ENCODE measurements around the gene AKNA. TPM values are rescaled to one million over a fixed set of nuclear protein-coding genes. Genes with fewer than 3 reads are reported as not detected.
A peak's percentile ranks its signal among the peaks of the same experiment; 100 is the strongest.
"Not testable (repeated sequence)": the region's sequence is repeated elsewhere in the genome, so short reads cannot be mapped to it uniquely, and the experiment has no call there.

Gene AKNA
- total RNA-seq, 2 donors from 2014 or later: 204 to 246 TPM

DNA sequence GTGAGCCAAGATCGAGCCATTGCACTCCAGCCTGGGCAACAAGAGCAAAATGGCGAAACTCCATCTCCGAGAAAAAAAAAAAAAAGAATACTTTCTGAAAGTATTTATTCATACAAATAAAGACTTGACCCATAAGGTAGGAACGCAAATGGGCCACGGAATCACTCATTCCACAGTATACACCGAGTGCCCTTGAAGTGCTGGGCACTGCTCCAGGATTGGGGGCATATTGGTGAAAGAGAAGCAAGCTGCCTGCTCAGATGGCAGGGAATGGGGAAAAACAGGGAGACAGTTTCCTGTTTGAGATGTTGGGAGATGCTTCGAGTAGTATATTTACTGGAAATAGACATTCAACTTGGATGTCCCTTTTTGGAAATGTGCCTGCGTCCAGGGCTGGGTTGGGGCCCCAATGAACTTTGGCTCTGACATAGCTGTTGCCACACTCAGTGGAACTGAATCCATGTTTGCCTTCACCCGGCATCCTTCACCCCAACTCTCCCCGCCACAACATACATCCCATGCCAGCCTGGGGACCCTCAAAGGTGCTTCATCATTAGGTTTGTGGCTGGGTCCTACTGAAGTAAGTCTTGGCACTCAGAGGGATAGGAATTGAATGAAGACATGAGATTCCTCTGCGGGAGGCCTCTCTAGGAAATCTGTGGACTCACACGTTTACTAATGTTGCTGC is 58.7 kb downstream of the AKNA start:
- H3K36me3 Mint-ChIP-seq (ENCODE audit: insufficient read depth in 2 of 2); H3K9me3 Mint-ChIP-seq; ATAC-seq (replicated peaks in 1 of 2); H3K27ac Mint-ChIP-seq; DNase-seq; H3K27me3 Mint-ChIP-seq (ENCODE audit: low read depth); H3K4me3 Mint-ChIP-seq; H3K4me1 Mint-ChIP-seq (ENCODE audit: low read depth): not testable (repeated sequence)

DNA sequence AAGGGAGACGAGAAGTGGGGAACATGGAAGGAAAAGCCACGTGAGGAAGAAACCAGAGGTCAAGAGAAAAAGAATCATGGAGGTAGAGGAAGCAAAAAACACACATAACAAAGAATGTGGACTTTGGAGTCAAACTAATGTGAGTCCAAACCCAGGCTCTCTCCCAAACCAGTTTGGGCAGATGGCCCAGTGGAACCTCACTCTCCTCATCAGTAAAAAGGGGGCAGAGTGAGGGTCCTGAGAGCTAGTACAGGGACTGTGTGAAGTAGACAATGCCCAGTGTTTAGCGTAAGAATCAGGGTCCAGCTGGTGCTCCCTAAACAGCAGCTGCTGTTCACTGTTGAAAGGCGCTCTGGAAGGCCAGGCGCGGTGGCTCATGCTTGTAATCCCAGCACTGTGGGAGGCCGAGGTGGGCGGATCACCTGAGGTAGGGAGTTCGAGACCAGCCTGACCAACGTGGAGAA is 59.4 kb downstream of the AKNA start:
- H3K9me3 Mint-ChIP-seq; H3K27me3 Mint-ChIP-seq (ENCODE audit: low read depth); DNase-seq; H3K27ac Mint-ChIP-seq; H3K4me3 Mint-ChIP-seq; H3K36me3 Mint-ChIP-seq (ENCODE audit: insufficient read depth in 2 of 2); H3K4me1 Mint-ChIP-seq (ENCODE audit: low read depth): not testable (repeated sequence)
- ATAC-seq (replicated peaks in 1 of 2): peak in 1 of 2 donors; percentile 2

DNA sequence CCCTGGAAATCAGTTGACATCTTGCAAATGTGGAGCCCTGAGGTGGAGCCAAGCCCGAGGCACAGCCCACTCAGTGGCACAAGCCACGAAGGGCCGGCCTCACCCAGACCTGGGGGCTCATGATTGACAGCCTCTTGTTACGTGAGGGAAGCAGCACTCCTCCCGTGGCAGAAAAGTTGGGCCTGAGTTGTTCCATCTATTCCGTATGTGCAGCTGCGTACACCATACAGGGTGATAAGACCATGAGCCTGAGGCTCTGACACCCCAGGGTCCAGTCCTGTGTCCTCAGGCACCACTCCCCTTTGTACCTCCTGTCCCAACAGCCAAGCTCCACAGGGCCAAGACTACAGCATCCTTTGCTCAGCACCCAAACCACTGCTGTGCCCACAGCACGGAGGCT is 60.0 kb downstream of the AKNA start:
- peak; percentile 1 for ATAC-seq (replicated peaks in 1 of 2)
- H3K27ac Mint-ChIP-seq: no peak overlapping the region
- H3K9me3 Mint-ChIP-seq: no peaks in the 10 kb centered on the region
- no peaks in the 10 kb centered on the region for H3K36me3 Mint-ChIP-seq (ENCODE audit: insufficient read depth in 2 of 2)
- no peaks in the 10 kb centered on the region for H3K27me3 Mint-ChIP-seq (ENCODE audit: low read depth)
- peaks cover 8% of the 10 kb centered on the region for H3K4me1 Mint-ChIP-seq (ENCODE audit: low read depth)
- DNase-seq: no peak
- no peak overlapping the region for H3K4me3 Mint-ChIP-seq

DNA sequence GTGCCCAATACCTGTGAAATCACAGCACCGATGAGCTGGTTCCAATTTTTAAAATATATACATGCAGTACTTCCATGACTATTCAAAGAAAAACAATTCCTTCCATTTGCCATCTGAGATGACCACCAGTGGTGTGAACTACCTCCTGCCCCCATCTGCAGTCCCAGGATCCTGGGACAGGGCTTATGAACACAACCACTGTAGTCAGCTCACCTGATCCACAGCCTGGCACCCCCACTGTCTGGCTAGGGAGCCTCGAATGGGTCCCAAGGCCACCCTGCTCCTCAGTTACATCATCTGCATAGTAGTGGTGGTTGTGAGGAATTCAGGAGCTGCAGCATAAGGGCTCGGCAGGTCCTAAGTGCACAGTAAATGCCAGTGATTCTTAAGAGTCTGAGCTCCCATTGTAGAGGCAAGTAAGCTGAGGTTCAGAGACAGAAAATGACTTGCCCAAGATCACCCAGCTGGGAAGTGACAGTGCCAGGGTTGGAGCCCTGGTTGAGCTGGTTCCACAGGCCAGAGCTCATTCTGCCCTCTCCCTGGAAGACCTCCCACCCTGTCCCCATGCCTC is 62.0 kb downstream of the AKNA start:
- H3K27me3 Mint-ChIP-seq (ENCODE audit: low read depth); H3K9me3 Mint-ChIP-seq; H3K4me3 Mint-ChIP-seq; DNase-seq; H3K36me3 Mint-ChIP-seq (ENCODE audit: insufficient read depth in 2 of 2); H3K27ac Mint-ChIP-seq: not testable (repeated sequence)
- peaks cover 15% of the 10 kb centered on the region for H3K4me1 Mint-ChIP-seq (ENCODE audit: low read depth)
- ATAC-seq (replicated peaks in 1 of 2): peak in 1 of 2 donors; percentile 11

DNA sequence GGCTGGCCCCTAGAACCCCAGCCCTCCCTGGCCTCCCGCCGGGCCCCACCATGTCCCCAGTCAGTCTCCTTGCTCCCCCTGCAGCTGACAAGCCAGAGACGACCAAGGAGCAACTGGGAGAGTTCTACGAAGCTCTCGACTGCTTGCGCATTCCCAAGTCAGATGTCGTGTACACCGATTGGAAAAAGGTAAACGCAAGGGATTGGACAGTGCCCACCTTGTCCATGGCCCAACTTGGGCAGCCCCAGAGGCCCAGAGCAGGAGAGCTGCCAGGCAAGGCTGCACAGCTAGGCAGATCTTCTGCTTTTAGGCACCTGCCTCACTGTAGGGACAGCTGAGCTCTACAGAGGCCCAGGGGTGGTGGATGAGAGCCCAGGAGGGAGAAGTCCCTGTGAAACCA is 62.8 kb downstream of the AKNA start:
- peak in 1 of 2 donors; percentile 14 for ATAC-seq (replicated peaks in 1 of 2)
- H3K4me3 Mint-ChIP-seq; H3K9me3 Mint-ChIP-seq; H3K36me3 Mint-ChIP-seq (ENCODE audit: insufficient read depth in 2 of 2); DNase-seq; H3K27ac Mint-ChIP-seq; H3K27me3 Mint-ChIP-seq (ENCODE audit: low read depth): not testable (repeated sequence)
- H3K4me1 Mint-ChIP-seq (ENCODE audit: low read depth): peaks cover 12% of the 10 kb centered on the region

DNA sequence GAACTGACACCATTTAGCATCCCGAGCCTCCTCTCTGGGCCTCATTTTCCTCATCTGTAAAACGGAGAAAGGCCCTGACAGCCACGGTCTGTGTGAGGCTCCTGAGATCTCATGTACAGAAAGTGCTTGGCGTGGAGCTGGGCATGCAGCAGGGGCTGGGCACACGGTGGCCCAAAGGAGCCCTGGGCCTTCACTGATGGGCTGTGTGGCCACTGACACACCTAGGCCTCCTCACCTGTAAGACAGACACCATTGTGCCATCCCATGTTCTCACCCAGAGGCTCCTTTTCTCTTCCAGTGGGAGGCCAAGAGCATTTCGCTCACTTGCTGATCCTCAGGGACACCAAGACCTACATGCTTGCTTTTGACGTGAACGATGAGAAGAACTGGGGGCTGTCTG is 63.3 kb downstream of the AKNA start:
- Mint-ChIP-seq H3K9me3 (no peaks in the 10 kb centered on the region), H3K27ac (no peak overlapping the region), H3K4me3 (no peak overlapping the region), H3K4me1 (ENCODE audit: low read depth) (peaks cover 12% of the 10 kb centered on the region), H3K27me3 (ENCODE audit: low read depth) (peaks cover 1% of the 10 kb centered on the region), H3K36me3 (ENCODE audit: insufficient read depth in 2 of 2) (no peaks in the 10 kb centered on the region)
- ATAC-seq (replicated peaks in 1 of 2) (peak in 1 of 2 donors; percentile 8), DNase-seq (no peak)

DNA sequence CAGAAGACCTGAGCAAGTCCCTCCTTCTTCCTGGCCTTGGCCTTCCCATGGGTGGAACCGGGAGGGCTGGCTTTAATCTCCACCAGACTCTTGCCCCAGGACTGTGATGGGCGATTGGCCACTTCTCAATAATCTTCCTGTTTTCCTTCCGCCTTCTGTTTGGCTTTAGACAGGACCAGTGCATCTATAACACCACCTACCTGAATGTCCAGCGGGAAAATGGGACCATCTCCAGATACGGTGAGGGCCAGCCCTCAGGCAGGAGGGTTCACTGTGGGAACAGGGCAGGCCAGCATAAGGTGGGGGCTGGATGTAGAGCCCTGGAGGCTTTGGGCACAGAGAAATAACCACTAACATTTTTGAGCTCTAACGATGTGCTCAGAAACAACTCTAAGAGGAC is 63.9 kb downstream of the AKNA start:
- not testable (repeated sequence) for H3K9me3 Mint-ChIP-seq; H3K27me3 Mint-ChIP-seq (ENCODE audit: low read depth); H3K4me3 Mint-ChIP-seq; H3K36me3 Mint-ChIP-seq (ENCODE audit: insufficient read depth in 2 of 2); DNase-seq; ATAC-seq (replicated peaks in 1 of 2); H3K27ac Mint-ChIP-seq
- H3K4me1 Mint-ChIP-seq (ENCODE audit: low read depth): peaks cover 19% of the 10 kb centered on the region

DNA sequence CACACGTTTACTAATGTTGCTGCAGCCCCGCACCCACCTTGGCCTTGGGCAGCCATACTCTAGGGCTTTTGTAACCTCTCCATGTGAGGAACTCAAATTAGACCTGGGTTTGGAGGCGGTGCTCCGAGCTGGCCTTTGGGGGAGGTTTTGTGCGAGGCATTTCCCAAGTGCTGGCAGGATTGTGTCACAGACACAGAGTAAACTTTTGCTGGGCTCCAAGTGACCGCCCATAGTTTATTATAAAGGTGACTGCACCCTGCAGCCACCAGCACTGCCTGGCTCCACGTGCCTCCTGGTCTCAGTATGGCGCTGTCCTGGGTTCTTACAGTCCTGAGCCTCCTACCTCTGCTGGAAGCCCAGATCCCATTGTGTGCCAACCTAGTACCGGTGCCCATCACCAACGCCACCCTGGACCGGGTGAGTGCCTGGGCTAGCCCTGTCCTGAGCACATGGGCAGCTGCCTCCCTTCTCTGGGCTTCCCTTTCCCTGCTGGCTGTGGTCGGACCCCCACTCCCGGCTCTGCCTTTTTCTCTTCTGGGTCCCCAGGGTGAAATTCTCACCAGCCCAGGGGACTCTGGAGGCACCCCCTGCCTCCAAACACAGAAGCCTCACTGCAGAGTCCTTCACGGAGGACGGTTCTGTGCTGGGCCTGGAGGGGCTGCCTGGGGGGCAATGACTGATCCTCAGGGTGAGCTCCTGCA is 64.8 kb downstream of the AKNA start, which contains the start of gene ORM1:
ORM1 (plus strand) TSS at position 268 of the 701 bp plus-strand sequence; CDS start at position 304, 36 bp downstream.
- Mint-ChIP-seq H3K27ac (peak within 1 kb of the TSS; percentile 82), H3K4me1 (ENCODE audit: low read depth) (peaks cover 26% of the 10 kb centered on the region), H3K4me3 (peak within 1 kb of the TSS in 1 of 2 donors; percentile 71)
- ATAC-seq (replicated peaks in 1 of 2): peak in 1 of 2 donors; percentile 3
- H3K9me3 Mint-ChIP-seq; H3K27me3 Mint-ChIP-seq (ENCODE audit: low read depth); H3K36me3 Mint-ChIP-seq (ENCODE audit: insufficient read depth in 2 of 2); DNase-seq: not testable (repeated sequence)

DNA sequence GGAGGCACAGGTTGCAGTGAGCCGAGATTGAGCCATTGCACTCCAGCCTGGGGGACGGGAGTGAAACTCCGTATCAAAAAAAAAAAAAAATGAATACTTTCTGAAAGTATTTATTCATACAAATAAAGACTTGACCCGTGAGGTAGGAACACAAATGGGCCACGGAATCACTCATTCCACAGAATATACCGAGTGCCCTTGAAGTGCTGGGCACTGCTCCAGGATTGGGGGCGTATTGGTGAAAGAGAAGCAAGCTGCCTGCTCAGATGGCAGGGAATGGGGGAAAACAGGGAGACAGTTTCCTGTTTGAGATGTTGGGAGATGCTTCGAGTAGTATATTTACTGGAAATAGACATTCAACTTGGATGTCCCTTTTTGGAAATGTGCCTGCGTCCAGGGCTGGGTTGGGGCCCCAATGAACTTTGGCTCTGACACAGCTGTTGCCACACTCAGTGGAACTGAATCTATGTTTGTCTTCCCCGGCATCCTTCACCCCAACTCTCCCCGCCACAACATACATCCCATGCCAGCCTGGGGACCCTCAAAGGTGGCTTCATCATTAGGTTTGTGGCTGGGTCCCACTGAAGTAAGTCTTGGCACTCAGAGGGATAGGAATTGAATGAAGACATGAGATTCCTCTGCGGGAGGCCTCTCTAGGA is 65.5 kb downstream of the AKNA start:
- not testable (repeated sequence) for H3K9me3 Mint-ChIP-seq; H3K27me3 Mint-ChIP-seq (ENCODE audit: low read depth); DNase-seq; H3K36me3 Mint-ChIP-seq (ENCODE audit: insufficient read depth in 2 of 2)
- Mint-ChIP-seq H3K4me1 (ENCODE audit: low read depth) (peaks cover 32% of the 10 kb centered on the region), H3K27ac (peak overlapping the region; percentile 82), H3K4me3 (peak overlapping the region in 1 of 2 donors; percentile 71)
- peak in 1 of 2 donors; percentile 25 for ATAC-seq (replicated peaks in 1 of 2)

DNA sequence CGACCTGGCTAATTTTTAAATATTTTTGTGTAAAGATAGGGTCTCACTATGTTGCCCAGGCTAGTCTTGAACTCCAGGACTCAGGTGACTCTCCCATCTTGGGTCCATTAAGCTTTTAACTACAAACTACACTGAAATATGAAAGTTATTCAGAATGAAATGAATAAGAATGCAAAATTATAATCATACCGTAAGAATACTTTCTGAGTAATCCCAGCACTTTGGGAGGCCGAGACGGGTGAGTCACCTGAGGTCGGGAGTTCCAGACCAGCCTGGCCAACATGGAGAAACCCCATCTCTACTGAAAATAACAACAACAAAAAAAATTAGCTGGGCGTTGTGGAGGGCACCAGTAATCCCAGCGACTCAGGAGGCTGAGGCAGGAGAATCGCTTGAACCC is 66.0 kb downstream of the AKNA start:
- H3K27me3 Mint-ChIP-seq (ENCODE audit: low read depth): peaks cover 7% of the 10 kb centered on the region
- no peaks in the 10 kb centered on the region for H3K9me3 Mint-ChIP-seq
- H3K36me3 Mint-ChIP-seq (ENCODE audit: insufficient read depth in 2 of 2): no peaks in the 10 kb centered on the region
- ATAC-seq (replicated peaks in 1 of 2) (peak; percentile 33 to 61), DNase-seq (peak; percentile 62 to 72)
- peak overlapping the region in 1 of 2 donors; percentile 71 for H3K4me3 Mint-ChIP-seq
- H3K4me1 Mint-ChIP-seq (ENCODE audit: low read depth): peaks cover 32% of the 10 kb centered on the region
- peak overlapping the region; percentile 82 for H3K27ac Mint-ChIP-seq

DNA sequence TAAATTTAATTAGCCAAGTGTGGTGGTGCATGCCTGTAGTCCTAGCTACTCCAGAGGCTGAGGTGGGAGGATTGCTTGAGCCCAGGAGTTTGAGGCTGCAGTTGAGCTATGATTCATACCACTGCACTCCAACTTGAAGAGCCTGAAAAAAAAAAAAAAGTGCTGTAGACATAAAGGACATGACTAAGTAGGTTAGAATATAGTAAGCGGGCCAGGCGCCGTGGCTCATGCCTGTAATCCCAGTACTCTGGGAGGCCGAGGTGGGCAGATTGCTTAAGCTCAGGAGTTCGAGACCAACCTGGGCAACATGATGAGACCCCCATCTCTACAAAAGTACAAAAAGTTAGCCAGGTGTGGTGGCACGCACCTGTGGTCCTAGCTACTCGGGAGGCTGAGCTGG is 67.1 kb downstream of the AKNA start:
- Mint-ChIP-seq H3K4me3 (peak overlapping the region in 1 of 2 donors; percentile 34), H3K27ac (peak overlapping the region; percentile 42), H3K4me1 (ENCODE audit: low read depth) (peaks cover 32% of the 10 kb centered on the region)
- ATAC-seq (replicated peaks in 1 of 2) (peak in 1 of 2 donors; percentile 65), DNase-seq (peak in 1 of 2 donors; percentile 51)
- not testable (repeated sequence) for H3K36me3 Mint-ChIP-seq (ENCODE audit: insufficient read depth in 2 of 2); H3K27me3 Mint-ChIP-seq (ENCODE audit: low read depth); H3K9me3 Mint-ChIP-seq

DNA sequence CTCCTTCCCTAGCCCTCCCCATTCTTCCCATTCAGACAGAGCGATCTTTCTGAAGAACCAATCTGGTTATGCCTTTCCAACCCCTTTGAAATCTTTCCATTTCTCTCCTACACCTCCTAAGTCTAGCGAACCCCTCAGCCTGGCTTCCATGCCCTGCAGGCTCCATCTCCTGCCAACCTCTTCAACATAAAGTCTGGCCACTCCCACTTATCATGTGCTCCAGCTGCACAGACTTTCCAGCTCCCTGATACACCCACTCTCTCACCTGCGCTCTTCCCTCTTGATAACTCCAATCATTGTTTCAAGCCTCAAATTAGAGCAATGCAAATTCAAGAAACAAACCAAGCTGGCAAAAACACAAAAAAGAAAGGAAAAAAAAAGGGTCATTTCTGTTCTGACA is 68.6 kb downstream of the AKNA start:
- Mint-ChIP-seq H3K4me1 (ENCODE audit: low read depth) (peaks cover 32% of the 10 kb centered on the region), H3K9me3 (no peaks in the 10 kb centered on the region), H3K4me3 (peak overlapping the region in 1 of 2 donors; percentile 4), H3K36me3 (ENCODE audit: insufficient read depth in 2 of 2) (no peaks in the 10 kb centered on the region), H3K27me3 (ENCODE audit: low read depth) (peaks cover 7% of the 10 kb centered on the region), H3K27ac (no peak overlapping the region)
- ATAC-seq (replicated peaks in 1 of 2) (no peak), DNase-seq (no peak)

DNA sequence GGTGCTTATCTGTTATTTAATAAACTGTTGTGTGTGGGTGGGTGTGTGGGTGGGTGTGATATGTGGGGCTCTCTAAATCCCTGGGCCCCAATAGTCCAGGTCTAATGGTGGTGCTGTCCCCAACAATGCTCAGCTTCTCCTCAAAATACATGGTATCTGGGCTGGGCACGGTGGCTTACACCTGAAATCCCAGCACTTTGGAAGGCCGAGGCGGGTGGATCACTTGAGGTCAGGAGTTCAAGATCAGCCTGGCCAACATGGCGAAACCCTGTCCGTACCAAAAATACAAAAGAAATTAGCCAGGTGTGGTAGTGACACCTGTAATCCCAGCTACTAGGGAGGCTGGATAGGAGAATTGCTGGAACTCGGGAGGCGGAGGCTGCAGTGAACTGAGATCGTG is 69.4 kb downstream of the AKNA start:
- ATAC-seq (replicated peaks in 1 of 2) (no peak), DNase-seq (no peak)
- Mint-ChIP-seq H3K9me3 (no peaks in the 10 kb centered on the region), H3K36me3 (ENCODE audit: insufficient read depth in 2 of 2) (no peaks in the 10 kb centered on the region), H3K4me3 (no peak overlapping the region), H3K27me3 (ENCODE audit: low read depth) (peaks cover 7% of the 10 kb centered on the region), H3K27ac (peak overlapping the region; percentile 42), H3K4me1 (ENCODE audit: low read depth) (peaks cover 32% of the 10 kb centered on the region)
